HG02870 (cell line): ENCODE measurements around the gene EML6.

ENCODE experiments used
- ATAC-seq: cut with Tn5 transposase; IDR thresholded peaks from one replicate; pipeline ENCODE4 v1.9.1; 2021; ENCODE audit warnings: mild to moderate bottlenecking, moderate library complexity; ENCODE audit not compliant: unreplicated experiment

Gene EML6

DNA sequence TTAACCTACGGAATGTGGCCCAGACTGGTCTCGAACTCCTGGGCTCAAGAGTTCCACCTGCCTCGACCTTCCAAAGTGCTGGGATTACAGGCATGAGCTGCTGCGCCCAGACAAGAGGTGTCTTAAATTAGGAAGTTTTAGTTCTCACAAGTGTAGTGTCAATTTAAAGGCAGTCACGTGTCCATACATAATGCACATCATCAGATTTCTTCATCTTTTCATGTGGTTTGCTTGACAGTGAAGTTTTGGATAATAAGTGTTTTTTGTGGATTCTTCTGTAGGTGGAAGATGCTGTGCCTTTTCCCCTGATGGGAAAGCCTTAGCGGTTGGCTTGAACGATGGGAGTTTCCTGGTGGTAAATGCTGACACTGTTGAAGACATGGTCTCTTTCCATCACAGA lies 179.3 kb downstream of the EML6 start:
- no peak for ATAC-seq

GRCh38 chr2:54903736-54904554 lies 180.5 kb downstream of the EML6 start:
- no peak for ATAC-seq

GRCh38 chr2:54904836-54905235 lies 181.4 kb downstream of the EML6 start:
- no peak for ATAC-seq

DNA sequence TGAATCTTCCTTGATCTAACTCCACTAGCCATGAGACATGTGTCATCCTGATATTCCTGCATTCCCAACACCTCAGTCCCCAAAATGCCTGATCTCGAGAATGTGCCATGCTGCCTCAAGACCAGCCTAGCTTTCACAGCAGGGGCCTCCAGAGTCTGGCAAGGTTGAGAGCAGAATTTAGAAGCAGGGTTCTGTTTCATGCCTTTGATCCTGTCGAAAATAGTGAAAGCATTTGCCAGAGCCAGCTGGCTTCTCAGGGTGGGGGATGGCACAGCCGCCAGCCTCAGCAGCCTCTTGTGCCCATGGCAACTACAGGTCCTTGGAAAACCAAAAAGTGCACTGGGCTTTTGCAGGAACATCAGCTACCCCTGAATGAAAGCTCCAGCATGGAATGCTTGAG lies 183.3 kb downstream of the EML6 start:
- ATAC-seq, result no peak

DNA sequence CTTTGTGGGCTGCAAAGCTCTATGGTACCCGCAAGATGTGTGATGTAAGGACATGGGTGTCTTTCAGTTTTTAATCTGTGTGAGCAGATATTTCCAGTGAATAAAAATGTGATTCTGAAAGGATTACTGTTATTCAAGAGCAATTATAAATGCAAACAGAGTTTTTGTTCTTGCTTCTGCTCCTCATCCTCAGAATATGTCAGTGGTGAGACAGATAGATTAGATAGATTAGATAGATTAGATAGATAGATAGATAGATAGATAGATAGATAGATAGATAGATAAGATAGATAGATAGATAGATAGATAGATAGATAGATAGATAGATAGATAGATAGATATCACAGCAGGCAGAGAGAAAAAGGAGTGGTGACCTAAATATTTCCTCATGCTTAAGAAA lies 184.2 kb downstream of the EML6 start:
- ATAC-seq, result no peak

DNA sequence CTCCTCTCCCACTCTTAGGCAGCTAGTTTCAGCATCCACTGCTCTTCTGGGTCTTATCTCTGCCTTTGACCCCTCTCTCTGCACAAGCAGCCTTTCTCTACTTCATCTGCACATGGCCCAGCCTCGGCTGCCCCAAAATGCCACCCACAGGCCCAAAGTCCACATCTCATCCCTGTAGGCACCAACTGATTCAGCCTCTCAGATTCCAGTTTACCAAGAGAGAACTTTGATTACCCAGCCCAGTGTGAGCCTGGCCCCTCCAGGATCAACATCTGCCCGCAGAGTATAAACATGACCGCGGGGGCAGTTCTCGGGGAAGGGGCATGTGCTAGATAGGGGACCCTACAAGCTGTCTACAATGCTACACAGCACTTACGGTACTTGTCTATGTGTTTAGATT lies 185.1 kb downstream of the EML6 start:
- no peak for ATAC-seq

DNA sequence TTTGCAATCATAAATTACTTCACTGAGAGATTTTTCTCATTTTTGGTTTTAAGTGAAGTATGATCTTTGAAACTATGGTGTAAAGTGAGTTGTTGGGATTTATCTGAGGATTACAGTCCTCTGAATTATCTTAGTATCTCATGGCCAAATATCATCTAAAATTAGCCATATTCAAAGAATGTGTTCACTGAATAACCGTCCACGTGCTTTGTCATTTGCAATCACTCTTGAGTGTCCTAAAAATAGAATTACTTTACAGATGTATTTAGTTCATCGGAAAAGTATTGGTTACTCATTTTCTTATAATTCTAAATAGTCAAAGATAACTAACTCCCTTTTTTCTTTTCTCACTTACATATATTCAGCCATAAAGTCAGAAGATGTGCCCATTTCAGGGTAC lies 185.5 kb downstream of the EML6 start:
- no peak for ATAC-seq

- no peak for ATAC-seq
Measured at GRCh38 chr2:54912305-54912704, 188.8 kb downstream of the EML6 start.

DNA sequence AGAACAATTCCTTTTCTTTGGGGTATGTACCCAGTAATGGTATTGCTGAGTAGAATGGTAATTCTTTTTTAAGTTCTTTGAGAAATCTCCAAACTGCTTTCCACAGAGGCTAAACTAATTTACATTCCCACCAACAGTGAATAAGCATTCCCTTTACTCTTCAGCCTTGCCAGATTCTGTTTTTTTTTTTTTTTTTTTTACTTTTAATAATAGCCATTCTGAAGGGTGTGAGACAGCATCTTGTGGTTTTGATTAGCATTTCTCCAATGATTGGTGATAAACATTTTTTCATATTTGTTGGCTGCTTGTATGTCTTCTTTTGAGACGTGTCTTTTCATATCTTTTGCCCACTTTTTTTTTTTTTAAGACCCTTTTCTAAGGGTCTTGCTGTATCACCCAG lies 189.4 kb downstream of the EML6 start:
- ATAC-seq, result no peak

DNA sequence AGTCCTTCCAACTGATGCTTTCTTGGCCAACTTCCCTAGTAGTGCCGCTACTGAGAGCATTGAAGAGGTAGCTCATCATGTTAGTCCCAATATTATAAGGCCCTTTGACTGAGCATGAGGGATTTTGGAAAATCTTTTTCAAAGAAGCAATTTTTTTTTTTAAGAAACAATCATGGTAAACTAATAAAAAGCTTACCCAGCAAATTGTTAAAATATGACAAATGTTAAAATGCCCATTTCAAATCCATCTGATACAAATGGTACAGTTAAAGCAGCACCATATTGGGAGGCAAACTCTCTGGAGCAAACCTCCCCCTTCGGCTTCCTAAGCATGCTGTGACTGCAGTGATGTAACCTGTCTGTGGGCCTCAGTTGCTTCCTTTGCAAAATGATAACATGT lies 191.2 kb downstream of the EML6 start:
- ATAC-seq, result no peak

GRCh38 chr2:54915101-54915500 lies 191.6 kb downstream of the EML6 start:
- no peak for ATAC-seq

DNA sequence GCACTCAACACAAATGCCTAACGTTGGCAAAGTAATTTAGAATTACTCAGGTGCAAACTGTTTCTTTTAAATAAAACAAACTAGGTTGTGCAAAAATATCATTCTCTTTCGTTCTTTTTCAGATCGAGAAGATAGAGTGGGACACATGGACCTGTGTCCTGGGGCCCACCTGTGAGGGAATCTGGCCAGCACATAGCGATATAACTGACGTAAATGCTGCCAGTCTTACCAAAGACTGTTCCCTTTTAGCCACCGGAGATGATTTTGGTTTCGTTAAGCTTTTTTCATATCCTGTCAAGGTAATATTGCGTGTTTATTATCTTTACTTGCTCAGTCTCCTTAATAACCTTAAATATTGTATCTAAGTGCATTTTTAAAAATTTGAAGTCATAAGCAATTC lies 193.2 kb downstream of the EML6 start:
- no peak for ATAC-seq

GRCh38 chr2:54918647-54919280 lies 195.3 kb downstream of the EML6 start:
- no peak for ATAC-seq

GRCh38 chr2:54920660-54921059 lies 197.2 kb downstream of the EML6 start:
- no peak for ATAC-seq

- ATAC-seq, result no peak
Measured at GRCh38 chr2:54924121-54924520, 200.7 kb downstream of the EML6 start.

DNA sequence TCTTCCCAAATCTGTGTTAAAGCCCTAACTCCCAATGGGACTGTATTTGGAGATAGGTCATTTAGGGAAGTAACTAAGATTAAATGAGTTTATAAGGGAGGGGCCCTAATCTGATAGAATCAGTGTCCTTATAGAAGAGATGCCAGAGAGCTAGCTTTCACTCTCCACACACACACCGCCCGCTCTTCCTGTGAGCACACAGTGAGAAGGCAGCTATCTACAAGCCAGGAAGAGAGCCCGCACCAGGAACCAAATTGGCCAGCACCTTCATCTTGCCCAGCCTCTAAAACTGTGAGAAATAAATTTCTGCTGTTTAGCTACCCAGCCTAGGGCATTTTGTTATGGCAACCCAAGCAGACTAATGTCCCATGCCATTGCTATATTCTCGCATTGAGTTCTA lies 201.6 kb downstream of the EML6 start:
- no peak for ATAC-seq

DNA sequence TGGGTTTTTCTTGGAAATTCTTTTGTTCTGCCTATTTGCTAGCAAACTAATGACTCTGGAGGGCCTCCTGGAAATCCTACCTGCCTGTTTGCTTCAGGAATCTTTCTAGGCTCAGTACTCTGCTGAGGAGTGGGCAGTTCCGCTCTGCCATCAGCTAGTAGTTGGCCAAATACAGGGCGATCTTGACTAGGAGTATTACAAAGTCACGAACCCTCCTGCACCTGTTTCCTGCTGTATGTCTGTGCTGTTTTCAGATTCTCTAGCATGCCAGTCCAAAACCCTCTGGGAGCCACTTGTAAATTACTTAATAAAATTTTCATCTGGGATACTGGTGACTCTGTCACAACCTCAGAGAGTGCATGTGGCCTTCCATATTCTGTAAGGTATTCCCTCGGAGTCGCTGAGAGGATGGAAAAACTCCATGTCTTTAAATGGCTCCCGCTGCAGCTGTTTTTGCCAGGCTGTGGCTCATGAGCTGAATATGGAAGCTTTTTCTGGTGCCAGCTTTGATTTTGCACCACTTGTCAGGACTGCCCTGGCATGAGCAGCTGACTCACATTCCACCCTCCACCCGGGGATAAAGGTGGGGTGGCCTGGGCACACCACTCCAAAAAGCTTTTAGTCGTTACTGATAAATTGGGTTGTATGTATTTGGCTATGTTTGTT lies 203.8 kb downstream of the EML6 start:
- ATAC-seq, result no peak

DNA sequence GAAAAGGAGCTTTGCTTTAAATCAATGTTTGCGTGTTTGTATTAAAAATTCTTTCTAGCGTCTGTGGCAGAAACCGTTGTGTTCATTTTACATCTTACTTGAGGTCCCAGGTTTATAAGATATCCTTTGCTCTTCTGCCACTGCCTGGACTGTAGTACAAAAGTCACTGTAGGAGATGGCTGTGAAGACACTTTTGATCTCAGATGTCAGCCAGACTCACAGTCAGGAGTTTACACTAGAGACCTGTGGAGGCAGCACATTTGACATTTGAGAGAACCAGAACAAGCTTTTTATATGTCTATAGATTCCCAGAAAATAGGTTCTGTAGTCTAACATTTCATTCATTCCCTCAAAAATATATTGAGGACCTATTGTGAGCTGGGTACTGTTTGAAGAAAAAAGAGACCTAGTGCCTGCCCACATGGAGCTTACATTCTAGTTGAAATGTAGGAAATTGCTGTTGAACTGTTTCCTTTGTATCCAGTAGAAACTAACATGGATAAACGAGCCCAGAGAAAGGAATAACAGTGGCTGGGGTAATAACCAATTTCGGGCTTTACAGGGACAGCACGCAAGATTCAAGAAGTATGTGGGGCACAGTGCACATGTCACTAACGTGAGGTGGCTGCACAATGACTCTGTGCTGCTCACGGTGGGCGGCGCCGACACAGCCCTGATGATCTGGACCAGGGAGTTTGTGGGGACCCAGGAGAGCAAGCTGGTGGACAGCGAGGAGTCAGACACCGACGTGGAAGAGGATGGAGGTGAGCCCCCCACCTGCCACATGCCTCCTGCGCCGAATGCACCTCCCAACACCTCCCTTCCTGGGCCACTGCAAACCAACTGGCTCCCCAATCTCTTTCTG lies 204.5 kb downstream of the EML6 start:
- ATAC-seq, result no peak

DNA sequence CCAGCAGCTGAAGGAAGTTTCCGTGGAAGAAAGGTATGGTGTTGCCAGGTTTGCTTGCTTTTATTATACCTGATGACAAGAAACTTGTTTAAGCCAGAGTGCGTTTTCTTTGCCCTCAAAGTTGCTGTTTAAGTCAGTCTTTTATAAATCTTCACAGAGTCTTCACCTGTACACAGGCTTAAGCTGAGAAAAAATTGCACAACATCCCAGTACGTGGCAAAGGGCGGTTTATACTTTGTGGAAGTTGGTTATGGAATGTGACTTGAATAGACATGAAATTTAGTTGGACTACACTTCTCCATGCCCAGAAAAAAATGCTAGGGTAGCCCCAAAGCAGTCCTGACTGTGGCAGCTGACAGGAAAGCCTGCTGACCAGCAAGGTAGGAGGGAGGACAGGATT lies 205.3 kb downstream of the EML6 start:
- no peak for ATAC-seq

GRCh38 chr2:54931473-54931872 lies 208.0 kb downstream of the EML6 start:
- no peak for ATAC-seq

DNA sequence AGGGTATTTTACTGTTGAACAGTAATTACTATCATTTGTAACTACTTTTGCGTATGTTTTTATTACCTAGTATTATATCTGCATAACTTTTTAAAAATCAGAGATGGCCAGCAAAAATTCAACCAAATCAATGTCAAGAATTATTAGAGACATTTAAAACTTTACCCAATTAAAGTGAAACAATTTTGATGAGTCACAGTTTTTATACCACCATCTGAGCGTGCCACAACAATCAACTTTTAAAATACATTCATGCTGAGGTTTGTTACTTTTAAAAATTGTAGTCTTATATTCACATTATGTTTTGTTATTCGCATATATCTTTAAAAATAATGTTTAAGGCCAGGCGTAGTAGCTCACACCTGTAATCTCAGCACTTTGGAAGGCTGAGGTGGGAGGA lies 211.9 kb downstream of the EML6 start:
- ATAC-seq, result no peak
